Measurements from ENCODE around the gene CYGB.
A peak's percentile ranks its signal among the peaks of the same experiment; 100 is the strongest.

The CYGB gene

GRCh38 chr17:76543826-76544545 is 6.5 kb upstream of the CYGB start:
- DNase-seq (ENCODE audit: low spot score) = no peak

GRCh38 chr17:76543482-76543825 is 5.9 kb upstream of the CYGB start:
- DNase-seq (ENCODE audit: low spot score) = no peak
- TF ChIP-seq, protein P1, sequence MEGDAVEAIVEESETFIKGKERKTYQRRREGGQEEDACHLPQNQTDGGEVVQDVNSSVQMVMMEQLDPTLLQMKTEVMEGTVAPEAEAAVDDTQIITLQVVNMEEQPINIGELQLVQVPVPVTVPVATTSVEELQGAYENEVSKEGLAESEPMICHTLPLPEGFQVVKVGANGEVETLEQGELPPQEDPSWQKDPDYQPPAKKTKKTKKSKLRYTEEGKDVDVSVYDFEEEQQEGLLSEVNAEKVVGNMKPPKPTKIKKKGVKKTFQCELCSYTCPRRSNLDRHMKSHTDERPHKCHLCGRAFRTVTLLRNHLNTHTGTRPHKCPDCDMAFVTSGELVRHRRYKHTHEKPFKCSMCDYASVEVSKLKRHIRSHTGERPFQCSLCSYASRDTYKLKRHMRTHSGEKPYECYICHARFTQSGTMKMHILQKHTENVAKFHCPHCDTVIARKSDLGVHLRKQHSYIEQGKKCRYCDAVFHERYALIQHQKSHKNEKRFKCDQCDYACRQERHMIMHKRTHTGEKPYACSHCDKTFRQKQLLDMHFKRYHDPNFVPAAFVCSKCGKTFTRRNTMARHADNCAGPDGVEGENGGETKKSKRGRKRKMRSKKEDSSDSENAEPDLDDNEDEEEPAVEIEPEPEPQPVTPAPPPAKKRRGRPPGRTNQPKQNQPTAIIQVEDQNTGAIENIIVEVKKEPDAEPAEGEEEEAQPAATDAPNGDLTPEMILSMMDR (IDR thresholded peaks at IDR 0.05; ENCODE audit: extremely low read depth, missing control alignments) = no peak

More at GRCh38 chr17:76543826-76544545, 6.5 kb upstream of the CYGB start:
- TF ChIP-seq, protein P1 (IDR thresholded peaks at IDR 0.05; ENCODE audit: extremely low read depth, missing control alignments) = no peak

- no peak for DNase-seq (ENCODE audit: low spot score)
- TF ChIP-seq, protein P1 (IDR thresholded peaks at IDR 0.05; ENCODE audit: extremely low read depth, missing control alignments) = no peak
These were observed 5.5 kb upstream of the CYGB start for GRCh38 chr17:76542984-76543383.

DNA sequence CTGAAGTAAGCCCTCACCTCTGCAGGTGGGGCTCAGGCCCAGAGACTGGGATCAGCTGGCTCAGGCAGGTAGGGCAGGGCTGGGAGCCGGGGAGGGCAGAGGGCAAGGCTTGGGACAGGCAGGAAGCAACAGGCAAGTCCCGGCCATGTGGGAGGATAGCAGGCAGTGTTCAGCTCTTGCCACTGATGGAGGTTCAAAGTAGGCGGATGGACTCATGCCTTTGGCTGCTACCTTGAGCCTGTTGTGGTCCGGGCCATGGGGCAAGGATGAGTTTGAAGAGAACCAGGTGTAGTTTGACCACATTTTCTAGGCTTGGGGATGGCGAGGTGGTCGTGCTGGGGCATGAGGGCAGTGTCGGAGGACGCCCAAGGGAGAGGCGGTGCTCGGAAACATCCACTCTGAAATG is 5.1 kb upstream of the CYGB start:
- no peak for DNase-seq (ENCODE audit: low spot score)
- TF ChIP-seq, protein P1 (IDR thresholded peaks at IDR 0.05; ENCODE audit: extremely low read depth, missing control alignments) = no peak

DNA sequence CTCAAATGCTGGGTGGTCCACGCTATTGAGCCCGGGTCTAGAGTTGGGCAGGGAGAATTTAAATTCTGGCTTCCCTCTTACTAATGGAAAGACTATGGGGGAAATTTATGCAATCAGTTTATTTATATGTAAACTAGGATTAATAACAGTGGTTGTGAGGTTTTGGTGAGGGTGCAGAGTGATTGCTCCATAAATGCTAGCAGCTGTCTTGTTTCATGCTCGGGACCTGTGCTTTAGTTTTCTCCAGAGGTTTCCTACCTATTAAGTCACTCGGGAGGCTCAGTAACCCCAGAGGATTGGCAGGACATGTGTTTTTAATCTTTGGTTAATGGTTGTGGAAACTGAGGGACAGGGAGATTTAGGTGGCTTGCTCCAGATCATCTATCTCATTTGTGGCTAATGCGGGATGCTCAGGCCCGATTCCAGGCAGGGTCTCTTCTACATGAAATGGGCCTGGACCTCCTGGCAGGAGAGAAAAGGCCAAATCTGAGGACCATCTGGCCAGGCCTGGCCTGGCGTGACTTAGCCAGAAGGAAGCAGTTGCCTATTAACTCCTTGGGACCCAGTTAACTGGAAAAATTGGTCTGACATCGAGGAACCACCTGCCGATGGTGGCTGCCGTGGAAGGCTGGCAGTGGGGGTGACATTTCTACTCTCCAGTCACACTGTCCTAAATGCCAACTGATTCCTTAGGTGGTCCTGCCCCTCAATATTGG is 4.4 kb upstream of the CYGB start:
- no peak for DNase-seq (ENCODE audit: low spot score)
- TF ChIP-seq, protein P1 (IDR thresholded peaks at IDR 0.05; ENCODE audit: extremely low read depth, missing control alignments) = no peak

DNA sequence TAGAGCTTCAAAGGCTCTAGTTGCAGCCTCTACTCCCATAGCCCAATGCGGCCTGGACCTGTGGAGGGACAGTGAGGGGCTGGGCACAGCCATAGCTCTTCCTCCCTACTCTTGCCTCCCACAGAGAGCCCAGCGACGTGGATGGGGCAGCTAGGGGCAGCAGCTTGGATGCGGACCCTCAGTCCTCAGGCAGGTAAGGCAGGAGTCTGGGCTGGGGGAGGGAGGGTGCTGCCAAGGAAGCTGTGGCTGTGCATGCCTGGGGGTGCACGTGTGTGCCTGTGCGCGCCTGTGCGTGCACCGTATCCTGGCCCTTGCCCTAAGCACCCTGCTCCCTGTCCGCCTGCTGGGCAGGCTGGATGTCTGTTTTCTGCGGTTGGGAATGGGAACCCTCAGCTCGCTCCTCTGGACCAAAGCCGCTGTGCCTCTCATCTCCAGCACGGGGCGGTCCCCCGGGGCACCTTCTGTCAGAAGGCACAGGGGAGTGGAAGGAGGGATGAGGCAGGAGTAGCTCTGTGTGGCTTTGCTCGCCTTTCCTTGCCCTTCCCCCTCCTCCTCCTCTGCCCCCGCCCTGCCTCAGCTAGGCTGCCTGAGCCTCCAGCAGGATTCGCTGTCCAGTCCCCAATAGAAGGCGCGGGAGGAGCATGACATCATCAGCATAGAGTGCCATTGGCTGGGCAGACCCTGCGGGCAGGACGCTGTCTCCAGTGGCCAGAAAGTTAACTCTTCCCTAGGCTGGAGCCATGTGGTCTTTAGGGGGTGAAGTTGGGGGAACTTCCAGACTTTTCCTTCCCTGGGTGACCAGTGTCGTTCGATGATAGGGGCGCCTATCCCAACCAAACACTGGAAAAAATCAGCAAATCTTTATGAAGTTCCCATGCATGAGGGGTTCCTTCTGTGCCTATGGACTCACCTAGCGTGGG is 3.1 kb upstream of the CYGB start:
- peak; percentile 84 for DNase-seq (ENCODE audit: low spot score)
- TF ChIP-seq, protein P1 (IDR thresholded peaks at IDR 0.05; ENCODE audit: extremely low read depth, missing control alignments) = no peak
